Activated CD4-positive, alpha-beta T cell treated with anti-CD3 and anti-CD28 coated beads for 24 hours (primary cell): ENCODE measurements around the gene EPHB4.

ENCODE experiments used
- DNase-seq, 2 donors: peaks; one replicate each; pipeline ENCODE4 v3.0.0-alpha.2; 2020; ENCODE audit warnings: low read depth in 2 of 2

EPHB4 gene

GRCh38 chr7:100854146-100854895 is 27.0 kb upstream of the EPHB4 start:
- no peak for DNase-seq

DNA sequence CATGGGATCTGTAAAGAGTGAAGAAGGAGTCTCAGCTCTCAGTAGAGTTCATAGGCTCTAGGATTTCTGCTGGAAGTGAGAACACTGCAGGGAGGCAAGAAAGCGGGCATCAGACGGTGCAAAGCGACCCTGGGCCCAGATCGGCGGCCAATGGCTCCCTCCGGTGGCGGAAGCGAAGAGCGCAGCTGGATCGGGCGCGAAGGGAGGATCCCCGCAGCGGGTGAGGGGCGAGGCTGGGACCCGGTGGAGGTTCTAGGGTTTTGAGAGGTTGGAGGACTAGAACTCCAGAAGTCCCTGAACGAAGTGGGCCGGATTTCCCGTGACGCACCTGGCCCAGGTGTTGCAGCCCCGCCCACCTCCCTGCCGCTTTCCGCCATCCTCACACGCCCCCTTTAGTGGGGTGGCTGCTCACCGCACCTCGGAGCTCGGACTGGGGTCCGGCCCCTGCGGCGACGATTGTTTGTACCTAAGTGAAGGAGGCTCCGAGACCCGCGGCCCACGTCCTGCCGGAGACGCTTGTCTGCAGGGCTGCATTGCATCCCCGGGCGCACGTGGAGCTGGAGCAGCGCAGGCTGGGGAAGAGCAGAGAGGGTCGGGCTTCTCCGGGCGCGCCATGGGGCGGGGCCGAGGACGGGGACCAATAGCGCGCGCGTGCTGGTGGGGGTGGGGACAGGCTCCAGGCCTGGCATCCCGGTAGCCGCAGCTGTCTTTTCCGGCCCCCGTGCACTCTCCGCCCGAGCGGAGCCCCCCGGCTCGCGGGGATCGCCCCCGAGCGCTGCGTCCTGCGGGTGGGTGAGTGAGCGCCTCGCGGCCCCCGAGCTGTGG is 24.9 kb upstream of the EPHB4 start, which contains the start of gene SLC12A9:
TSS of gene SLC12A9 (plus strand) at position 666 of the 825 bp plus-strand sequence. CDS start 1,485 bp downstream, outside the sequence.
- peak; percentile 78 to 86 for DNase-seq

GRCh38 chr7:100847360-100847759 is 20.0 kb upstream of the EPHB4 start:
- DNase-seq, result no peak

DNA sequence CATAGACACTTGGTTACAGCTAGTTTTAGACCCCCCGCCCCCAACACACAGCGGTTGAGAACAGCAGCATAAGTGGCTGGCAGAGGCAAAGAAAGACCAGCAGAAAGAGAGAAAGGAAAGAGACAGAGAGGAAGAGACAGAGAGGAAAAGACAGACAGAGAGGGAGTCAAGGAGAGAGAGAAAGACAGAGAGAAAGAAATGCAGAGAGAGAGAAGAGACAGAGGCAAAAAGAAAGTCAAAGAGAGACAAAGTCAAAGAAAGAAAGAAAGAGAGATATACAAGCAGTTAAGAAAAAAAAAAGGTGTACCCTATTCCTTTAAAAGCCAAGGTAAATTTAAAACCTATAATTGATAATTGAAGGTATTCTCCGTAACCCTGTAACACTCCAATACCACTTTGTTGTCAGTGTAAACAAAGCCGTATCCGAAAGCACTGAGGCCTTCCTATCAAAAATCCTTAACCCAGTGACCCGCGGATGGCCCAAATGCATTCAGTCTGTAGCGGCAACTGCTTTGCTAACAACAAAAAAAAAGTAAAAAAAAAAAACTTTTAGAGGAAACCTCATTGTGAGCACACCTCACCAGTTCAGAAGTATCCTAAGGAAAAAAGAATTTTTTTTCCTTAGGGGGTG is 13.3 kb upstream of the EPHB4 start:
- no peak for DNase-seq

- no peak for DNase-seq
Observed at GRCh38 chr7:100839361-100839760, 12.0 kb upstream of the EPHB4 start.

- peak; percentile 68 to 78 for DNase-seq
Observed at GRCh38 chr7:100837099-100837836, 9.9 kb upstream of the EPHB4 start.

- no peak for DNase-seq
Observed at GRCh38 chr7:100836812-100837098, 9.4 kb upstream of the EPHB4 start.

DNA sequence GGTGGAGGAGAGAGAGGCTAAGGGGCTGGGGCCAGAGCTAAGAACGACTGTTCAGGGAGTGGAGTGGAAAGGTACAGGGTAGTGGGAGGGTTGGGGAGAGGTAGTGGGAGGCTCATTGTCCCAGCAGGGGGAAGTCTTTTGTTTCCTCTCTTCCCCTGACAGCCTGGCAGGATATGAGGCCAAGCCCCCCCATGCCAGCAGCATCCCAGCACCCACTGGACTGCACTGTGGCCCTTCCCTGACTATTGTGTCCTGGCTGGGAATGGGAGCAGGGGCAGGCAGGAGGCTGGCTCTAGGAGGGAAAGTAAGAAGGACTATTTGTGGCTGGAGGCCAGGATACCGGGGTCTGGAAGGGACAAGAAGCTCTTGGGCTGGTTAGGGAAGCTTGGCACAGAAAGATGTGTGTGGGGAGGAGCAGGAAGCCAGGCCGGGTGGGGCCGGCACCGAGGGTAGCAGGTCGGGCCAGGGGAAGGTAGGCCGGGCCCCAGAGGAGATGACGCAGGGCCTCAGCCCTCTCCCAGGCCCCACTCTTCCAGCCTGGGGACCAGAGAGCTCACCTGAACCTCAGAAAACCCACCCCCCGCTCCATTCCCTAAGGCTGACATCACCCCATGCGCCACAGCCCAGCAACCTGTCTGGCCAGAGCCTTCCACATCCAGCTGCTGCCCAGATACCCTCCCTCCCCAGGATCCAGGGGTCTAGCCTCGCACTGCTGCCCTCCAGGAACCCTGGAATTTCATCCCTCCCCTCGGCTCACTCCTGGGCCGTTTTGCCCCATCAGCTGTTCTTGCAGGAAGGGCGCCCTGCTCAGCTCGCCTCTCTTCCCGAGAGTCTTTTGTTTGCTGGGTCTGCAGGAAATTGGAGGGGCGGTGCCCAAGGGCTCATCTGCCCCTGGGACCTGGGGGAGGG is 8.8 kb upstream of the EPHB4 start:
- DNase-seq, result no peak

DNA sequence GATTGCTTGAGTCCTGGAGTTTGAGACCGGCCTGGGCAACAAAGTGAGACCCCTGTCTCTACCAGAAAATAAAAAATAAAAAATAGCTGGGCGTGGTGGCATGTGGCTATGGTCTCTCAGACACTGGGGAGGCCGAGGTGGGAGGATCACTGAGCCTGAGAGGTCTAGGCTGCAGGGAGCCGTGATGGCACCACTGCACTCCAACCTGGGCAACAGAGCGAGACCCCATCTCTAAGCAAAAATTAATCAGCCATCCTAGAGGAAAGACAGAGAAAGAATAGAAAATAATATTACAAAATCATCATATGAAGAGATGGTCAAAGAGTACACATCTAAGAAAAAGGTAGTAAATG is 4.9 kb upstream of the EPHB4 start:
- no peak for DNase-seq

- no peak for DNase-seq
Observed at GRCh38 chr7:100830396-100830795, 3.1 kb upstream of the EPHB4 start.

GRCh38 chr7:100829150-100829716 is 1.9 kb upstream of the EPHB4 start:
- no peak for DNase-seq

GRCh38 chr7:100826514-100827329 is 601 bp downstream of the EPHB4 start:
- DNase-seq, result no peak

- no peak for DNase-seq
Observed at GRCh38 chr7:100825751-100826513, 1.4 kb downstream of the EPHB4 start.

- DNase-seq, result no peak
Observed at GRCh38 chr7:100825215-100825671, 2.1 kb downstream of the EPHB4 start.

DNA sequence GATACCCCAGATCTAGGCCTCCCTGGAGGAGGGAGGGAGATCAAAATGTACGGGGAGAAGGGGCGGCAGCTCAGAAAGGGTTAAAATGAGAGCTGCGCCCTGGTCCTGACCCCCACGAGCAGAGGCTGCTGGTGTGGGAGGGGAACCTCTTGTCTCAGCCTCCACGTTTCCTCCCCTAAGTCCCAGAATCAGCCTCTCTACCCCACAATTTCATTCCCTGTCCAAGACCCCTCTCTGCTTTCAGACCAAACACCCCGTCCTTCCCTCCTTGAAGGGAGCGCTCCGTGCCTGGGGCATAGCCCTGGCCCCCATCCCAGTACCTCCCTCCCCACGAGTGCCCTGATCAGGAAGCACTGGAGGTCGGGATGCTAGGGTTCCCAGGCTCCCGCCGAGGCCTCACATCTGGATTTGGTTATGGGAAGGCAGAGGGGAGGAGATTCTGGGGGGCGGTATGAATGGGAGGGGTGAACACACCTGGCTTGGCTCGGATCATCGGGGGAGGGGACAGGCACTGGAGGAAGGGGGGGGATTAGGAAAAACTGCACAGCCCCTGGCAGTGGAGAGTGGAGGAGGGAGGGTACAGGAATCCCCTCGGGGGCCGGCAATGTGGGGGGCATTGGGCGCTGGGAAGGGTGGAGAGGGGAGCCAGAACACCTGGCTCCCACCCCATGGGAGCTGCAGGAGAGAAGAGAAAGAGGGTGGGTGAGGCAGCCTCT is 2.7 kb downstream of the EPHB4 start:
- DNase-seq, result no peak

- DNase-seq, result no peak
Observed at GRCh38 chr7:100823534-100823933, 3.8 kb downstream of the EPHB4 start.

DNA sequence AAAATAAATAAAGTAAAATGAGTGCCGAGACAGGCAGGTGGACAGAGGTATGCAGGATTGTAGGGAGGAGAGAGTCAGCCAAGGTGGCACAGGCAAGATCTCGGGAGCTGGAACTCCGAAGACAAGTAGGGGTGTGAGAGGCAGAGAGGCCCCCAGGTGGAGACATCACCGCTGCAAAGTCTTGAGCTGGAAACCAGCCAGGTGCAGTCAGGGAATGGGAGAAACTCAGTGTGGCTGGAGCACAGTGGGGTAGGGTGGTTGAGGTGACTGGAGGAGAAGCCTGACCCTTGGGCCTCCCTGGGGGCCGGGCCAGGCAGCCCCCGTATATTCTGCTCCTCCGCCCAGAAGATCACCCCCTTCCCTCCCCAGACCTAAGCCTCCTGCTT is 4.2 kb downstream of the EPHB4 start:
- DNase-seq, result no peak
